H1 (cell line): ENCODE data around the gene MFAP1. TPM values are rescaled to one million over a fixed set of nuclear protein-coding genes. Genes with fewer than 3 reads are reported as not detected.

ENCODE experiments used
- CTCF ChIA-PET: fragments of 300-600 bp; sonication (Branson Sonifier 250); formaldehyde crosslinking; loops from one replicate; lab custom pipeline; 2021; ENCODE audit not compliant: partially characterized antibody; lab: Charles Lee
- POLR2A ChIA-PET: fragments of 300-600 bp; sonication (Branson Sonifier 250); formaldehyde crosslinking; loops from one replicate; lab custom pipeline; 2021; ENCODE audit warnings: inconsistent platforms; ENCODE audit not compliant: partially characterized antibody; lab: Charles Lee
- DNase-seq, 2 experiments: peaks; one replicate each; pipeline versions ENCODE4 v3.0.0 to v3.0.0-alpha.2; 2010 to 2022; ENCODE audit warnings: low spot score in 2 of 2, low read depth in 1 of 2, mixed read lengths in 1 of 2
- FAIRE-seq: peaks from 2 replicates; lab custom pipeline; 2011; peaks lifted over from hg19 to GRCh38; lab: Jason Lieb, UNC
- H2AFZ ChIP-seq: 2 replicates; pipeline ENCODE4 v1.8.1; 2012; ENCODE audit warnings: low read length, inconsistent platforms
- H2AK5ac ChIP-seq: 2 replicates; pipeline ENCODE4 v1.6.1; 2013; ENCODE audit warnings: low read depth, low read length
- H2BK120ac ChIP-seq: replicated peaks from 2 replicates; pipeline ENCODE3; 2013; ENCODE audit warnings: low read depth, low read length, inconsistent platforms
- H2BK12ac ChIP-seq: 2 replicates; pipeline ENCODE4 v1.6.1; 2013; ENCODE audit warnings: low read depth, low read length
- H2BK15ac ChIP-seq: 2 replicates; pipeline ENCODE4 v1.6.1; 2013; ENCODE audit warnings: low read length
- H2BK20ac ChIP-seq: 2 replicates; pipeline ENCODE4 v1.6.1; 2013; ENCODE audit warnings: low read length
- H2BK5ac ChIP-seq: 2 replicates; pipeline ENCODE4 v1.6.1; 2013; ENCODE audit warnings: low read depth, low read length
- H3K14ac ChIP-seq: 2 replicates; pipeline ENCODE4 v1.6.1; 2013; ENCODE audit warnings: inconsistent platforms; ENCODE audit not compliant: insufficient read length
- H3K18ac ChIP-seq: 2 replicates; pipeline ENCODE4 v1.6.1; 2013; ENCODE audit warnings: low read length; ENCODE audit errors: extremely low read depth
- H3K23ac ChIP-seq: 2 replicates; pipeline ENCODE4 v1.6.1; 2013; ENCODE audit warnings: inconsistent platforms; ENCODE audit not compliant: insufficient read length
- H3K23me2 ChIP-seq: 2 replicates; pipeline ENCODE4 v1.6.1; 2013; ENCODE audit warnings: low read depth, low read length
- H3K27ac ChIP-seq: 2 replicates; pipeline ENCODE4 v1.6.1; 2011; ENCODE audit warnings: low read depth, low read length, inconsistent platforms
- H3K27me3 ChIP-seq, 4 experiments: replicated peaks in 1 of 4; 1 replicate in 1 of 4; 2 replicates in 3 of 4; pipeline versions ENCODE4 v1.6.1 to v1.8.1; 2011 to 2013; ENCODE audit warnings: low read length in 3 of 4, mild to moderate bottlenecking in 3 of 4, inconsistent platforms in 2 of 4, mixed read lengths in 2 of 4, moderate library complexity in 1 of 4; ENCODE audit not compliant: control insufficient read depth in 3 of 4, insufficient read depth in 3 of 4; ENCODE audit errors: extremely low read depth in 1 of 4
- H3K36me3 ChIP-seq, 4 experiments: 2 replicates each; pipeline versions ENCODE4 v1.6.1 to v1.8.1; 2011 to 2013; ENCODE audit warnings: mild to moderate bottlenecking in 4 of 4, low read length in 3 of 4, moderate library complexity in 2 of 4, control low read depth in 1 of 4, inconsistent platforms in 1 of 4; ENCODE audit not compliant: insufficient read depth in 4 of 4, control insufficient read depth in 2 of 4
- H3K4ac ChIP-seq: replicated peaks from 2 replicates; pipeline ENCODE3; 2013; ENCODE audit warnings: low read length, low read depth, mixed read lengths, inconsistent platforms; ENCODE audit not compliant: insufficient read length
- H3K4me1 ChIP-seq, 4 experiments: replicated peaks in 1 of 4; 1 replicate in 1 of 4; 2 replicates in 3 of 4; pipeline versions ENCODE4 v1.6.1 to v1.8.1; 2011 to 2013; ENCODE audit warnings: low read length in 3 of 4, inconsistent platforms in 2 of 4, mixed read lengths in 1 of 4; ENCODE audit not compliant: insufficient read depth in 4 of 4, control insufficient read depth in 3 of 4
- H3K4me2 ChIP-seq, 2 experiments: 2 replicates each; pipeline versions ENCODE4 v1.6.1 to v1.8.1; 2011 to 2013; ENCODE audit warnings: low read depth in 2 of 2, low read length in 2 of 2, control low read depth in 1 of 2, inconsistent platforms in 1 of 2, mild to moderate bottlenecking in 1 of 2; ENCODE audit not compliant: insufficient read depth in 1 of 2
- H3K4me3 ChIP-seq, 4 experiments: fragments of 200-600, 300-600 bp in 1 of 4; sonication (generic), shearing (Covaris generic), sonication (Bioruptor Twin) in 1 of 4; 2 replicates each; pipeline versions ENCODE4 v1.5.1 to v1.8.1; 2011 to 2016; ENCODE audit warnings: low read length in 4 of 4, low read depth in 3 of 4, control low read depth in 2 of 4, inconsistent platforms in 2 of 4, mild to moderate bottlenecking in 2 of 4, mixed read lengths in 1 of 4, moderate library complexity in 1 of 4; ENCODE audit not compliant: insufficient read depth in 2 of 4; ENCODE audit errors: extremely low read depth in 1 of 4
- H3K56ac ChIP-seq: replicated peaks from 2 replicates; pipeline ENCODE3; 2013; ENCODE audit warnings: low read depth, mild to moderate bottlenecking, mixed read lengths, low read length, inconsistent platforms; ENCODE audit not compliant: insufficient read length
- H3K79me1 ChIP-seq: 2 replicates; pipeline ENCODE4 v1.6.1; 2013; ENCODE audit warnings: low read depth, low read length, control low read depth
- H3K79me2 ChIP-seq, 2 experiments: 2 replicates each; pipeline versions ENCODE4 v1.6.1 to v1.8.1; 2012 to 2013; ENCODE audit warnings: low read length in 2 of 2, mild to moderate bottlenecking in 2 of 2, inconsistent platforms in 1 of 2; ENCODE audit not compliant: insufficient read depth in 2 of 2, control insufficient read depth in 1 of 2
- H3K9ac ChIP-seq, 4 experiments: replicated peaks in 1 of 4; 1 replicate in 1 of 4; 2 replicates in 3 of 4; pipeline versions ENCODE4 v1.6.1 to v1.8.1; 2011 to 2013; ENCODE audit warnings: low read depth in 3 of 4, low read length in 3 of 4, control low read depth in 2 of 4, mild to moderate bottlenecking in 2 of 4, moderate library complexity in 2 of 4, inconsistent platforms in 1 of 4; ENCODE audit errors: extremely low read depth in 1 of 4
- H3K9me3 ChIP-seq, 2 experiments: 2 replicates each; pipeline versions ENCODE4 v1.6.1 to v1.8.1; 2012 to 2013; ENCODE audit warnings: mild to moderate bottlenecking in 2 of 2, moderate library complexity in 2 of 2, control low read depth in 1 of 2, inconsistent platforms in 1 of 2, low read depth in 1 of 2, low read length in 1 of 2, mixed read lengths in 1 of 2; ENCODE audit not compliant: insufficient read depth in 2 of 2
- H4K20me1 ChIP-seq, 2 experiments: replicated peaks in 1 of 2; 2 replicates each; pipeline versions ENCODE3 to v1.8.1; 2011 to 2013; ENCODE audit warnings: inconsistent platforms in 2 of 2, low read length in 2 of 2, mild to moderate bottlenecking in 1 of 2; ENCODE audit not compliant: insufficient read depth in 2 of 2, control insufficient read depth in 1 of 2
- H4K5ac ChIP-seq: 2 replicates; pipeline ENCODE4 v1.6.1; 2013; ENCODE audit warnings: low read length, low read depth, mixed read lengths, inconsistent platforms; ENCODE audit not compliant: insufficient read length
- H4K8ac ChIP-seq: 2 replicates; pipeline ENCODE4 v1.8.0; 2013; ENCODE audit warnings: mild to moderate bottlenecking, moderate library complexity, low read length, inconsistent platforms; ENCODE audit not compliant: insufficient read depth; ENCODE audit errors: extremely low read depth
- H4K91ac ChIP-seq: replicated peaks from 2 replicates; pipeline ENCODE3; 2013; ENCODE audit warnings: low read length, mixed read lengths, inconsistent platforms; ENCODE audit not compliant: insufficient read length
- CHD2 ChIP-seq: IDR thresholded peaks from 2 replicates; pipeline ENCODE4 v1.6.1; 2012; ENCODE audit warnings: low read length, improper control_type of control experiment
- WGBS, 2 experiments: shearing (Covaris generic) in 1 of 2; methylation state at CpG; one replicate each; pipeline versions ENCODE4 v1.1.6 to v1.1.7; 2013 to 2015; ENCODE audit warnings: low lambda C conversion rate in 2 of 2, mixed read lengths in 2 of 2, inconsistent platforms in 1 of 2, low coverage in 1 of 2, missing lambda C conversion rate in 1 of 2; ENCODE audit not compliant: insufficient replicate concordance in 2 of 2, insufficient coverage in 1 of 2, insufficient read length in 1 of 2; ENCODE audit errors: extremely low coverage in 1 of 2, missing lambda C conversion rate in 1 of 2; 5-methylcytosine and 5-hydroxymethylcytosine counted together
- polyA plus RNA-seq, 7 experiments: library from polyadenylated mRNA; depleted of rRNA in 3 of 7; stranded (reverse) in 5 of 7; unstranded in 2 of 7; fragments of >200 nt in 5 of 7; fragments of 200-250 nt in 2 of 7; gene quantifications; 1 replicate in 5 of 7; 2 replicates in 1 of 7; 4 replicates in 1 of 7; pipeline versions ENCODE4 v1.2.1 to v1.2.3, GENCODE V29; 2011 to 2013; ENCODE audit warnings: missing spikeins in 2 of 7, mixed read lengths in 2 of 7
- total RNA-seq: library from RNA; stranded (reverse); fragmentation: NEBNext Ultra II Directional; extraction: Animal tissue kit (Norgen Biotek cat#: 25700); gene quantifications from 2 replicates; pipeline ENCODE4 v1.2.1, GENCODE V29; 2021

MFAP1 gene
- total and polyA plus RNA-seq, 2 of the 8 experiments (the other 6 are each of a cell fraction or from before 2014, with no cell fraction given), result 23.6 to 36.7 TPM

DNA sequence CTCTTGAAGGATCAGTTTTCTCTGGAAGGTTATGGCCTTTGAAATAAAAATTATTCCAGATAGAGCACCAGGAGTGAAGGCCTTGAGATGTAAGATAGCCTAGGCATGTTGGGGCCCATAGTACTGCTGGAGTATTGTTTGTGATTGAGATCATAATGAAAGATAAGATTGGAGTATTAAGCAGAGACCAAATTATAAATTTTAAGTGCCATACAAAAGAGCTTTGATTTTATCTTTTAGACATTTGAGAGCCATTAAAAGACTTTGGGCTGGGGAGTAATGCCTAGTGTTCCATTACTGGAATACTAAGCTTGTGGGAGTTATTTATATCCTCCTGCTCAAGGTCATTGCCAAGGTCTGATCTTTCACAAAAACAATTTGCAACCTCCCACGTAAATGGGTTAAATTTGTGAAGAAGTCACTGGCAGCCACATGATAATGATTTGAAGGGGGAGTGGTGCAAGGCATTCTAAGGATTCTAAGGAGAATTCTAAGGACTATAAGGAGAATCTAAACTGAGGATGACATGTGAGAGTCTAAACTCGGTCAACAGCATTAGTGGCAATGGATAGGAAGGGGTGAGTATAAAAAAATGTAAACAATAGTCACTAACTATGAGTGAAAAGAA lies 60.6 kb downstream of the MFAP1 start:
- no peak overlapping the region for H4K8ac ChIP-seq
- POLR2A ChIA-PET, result interaction anchor here (1.2 kb wide), 1 partner anchor 10 kb away, joined by 4 read pairs; no protein-coding TSS in a partner anchor
- TF ChIP-seq CHD2, result no peak

More for the DNA sequence above, 60.6 kb downstream of the MFAP1 start:
- no peak overlapping the region for H2AK5ac ChIP-seq
- no peaks in the 10 kb centered on the region for H3K4me1 ChIP-seq
- no peak for DNase-seq
- no peaks in the 10 kb centered on the region for H3K27me3 ChIP-seq
- no peak overlapping the region for H3K23ac ChIP-seq
- no peak overlapping the region for H3K4me2 ChIP-seq
- no peak overlapping the region for H3K4ac ChIP-seq
- H3K23me2 ChIP-seq, result no peaks in the 10 kb centered on the region
- no peak overlapping the region for H2AFZ ChIP-seq
- H2BK12ac ChIP-seq, result no peak overlapping the region
- no peak overlapping the region for H2BK5ac ChIP-seq
- H3K79me2 ChIP-seq, result peaks cover 0 to 3% of the 10 kb centered on the region in 2 experiments; a peak in 1 of 4 replicates
- no peak overlapping the region for H2BK15ac ChIP-seq
- H3K27ac ChIP-seq, result no peak overlapping the region
- no peak overlapping the region for H2BK120ac ChIP-seq
- H3K56ac ChIP-seq, result no peak overlapping the region
- H3K4me3 ChIP-seq, result no peak overlapping the region
- H4K91ac ChIP-seq, result no peak overlapping the region
- H3K9me3 ChIP-seq, result no peaks in the 10 kb centered on the region
- no peaks in the 10 kb centered on the region; the same call in 1 of the 2 replicates for H3K79me1 ChIP-seq
- H3K14ac ChIP-seq, result no peak overlapping the region
- no peak overlapping the region for H3K9ac ChIP-seq
- WGBS, 2 experiments, result 93% methylated on average over 2 of the region's 2 CpGs; no CpG with 5 or more reads in 1 of the 2 experiments
- no peak overlapping the region for H2BK20ac ChIP-seq
- CTCF ChIA-PET, result no interaction called here
- no peak for FAIRE-seq
- peaks cover 3 to 4% of the 10 kb centered on the region in 2 experiments for H4K20me1 ChIP-seq
- peaks cover 39 to 91% (median 74%) of the 10 kb centered on the region in 4 experiments for H3K36me3 ChIP-seq
- H3K18ac ChIP-seq, result no peak overlapping the region
- H4K5ac ChIP-seq, result no peak overlapping the region
